GM21515 (cell line): ENCODE data around the gene PHACTR2.

ENCODE experiments used
- ATAC-seq: cut with Tn5 transposase; IDR thresholded peaks from one replicate; pipeline ENCODE4 v1.9.1; 2021; ENCODE audit not compliant: unreplicated experiment

Gene PHACTR2

GRCh38 chr6:143674483-143675381, 3.0 kb upstream of the PHACTR2 start:
- ATAC-seq: no peak

- no peak for ATAC-seq
Observed at GRCh38 chr6:143675382-143675900, 2.3 kb upstream of the PHACTR2 start.

- no peak for ATAC-seq
Observed at GRCh38 chr6:143675946-143676345, 1.8 kb upstream of the PHACTR2 start.

GRCh38 chr6:143676437-143677045, 1.2 kb upstream of the PHACTR2 start:
- no peak for ATAC-seq

GRCh38 chr6:143677577-143677890, 231 bp upstream of the PHACTR2 start:
- ATAC-seq: no peak

- no peak for ATAC-seq
Observed at GRCh38 chr6:143679041-143679440, 1.3 kb downstream of the PHACTR2 start.

- no peak for ATAC-seq
Observed at GRCh38 chr6:143680141-143680540, 2.4 kb downstream of the PHACTR2 start.

GRCh38 chr6:143682805-143683204, 5.0 kb downstream of the PHACTR2 start:
- ATAC-seq: no peak

GRCh38 chr6:143684486-143684885, 6.7 kb downstream of the PHACTR2 start:
- no peak for ATAC-seq

- no peak for ATAC-seq
Observed at GRCh38 chr6:143685653-143686052, 7.9 kb downstream of the PHACTR2 start.

- no peak for ATAC-seq
Observed at GRCh38 chr6:143687591-143687990, 9.8 kb downstream of the PHACTR2 start.

GRCh38 chr6:143688681-143689080, 10.9 kb downstream of the PHACTR2 start:
- no peak for ATAC-seq

GRCh38 chr6:143689852-143690251, 12.1 kb downstream of the PHACTR2 start:
- ATAC-seq: no peak

GRCh38 chr6:143691155-143691554, 13.4 kb downstream of the PHACTR2 start:
- ATAC-seq: no peak

GRCh38 chr6:143691900-143692636, 14.3 kb downstream of the PHACTR2 start:
- ATAC-seq: no peak

GRCh38 chr6:143692696-143693095, 14.9 kb downstream of the PHACTR2 start:
- ATAC-seq: no peak

GRCh38 chr6:143694013-143694412, 16.2 kb downstream of the PHACTR2 start:
- no peak for ATAC-seq

GRCh38 chr6:143694560-143694959, 16.8 kb downstream of the PHACTR2 start:
- no peak for ATAC-seq

GRCh38 chr6:143695130-143695968, 17.6 kb downstream of the PHACTR2 start:
- no peak for ATAC-seq

GRCh38 chr6:143695969-143696663, 18.4 kb downstream of the PHACTR2 start:
- ATAC-seq: no peak
